Neural cell (in vitro differentiated cells): ENCODE data around the gene FKBP2. TPM values are rescaled to one million over a fixed set of nuclear protein-coding genes. Genes with fewer than 3 reads are reported as not detected.

Experiments
- H2AFZ ChIP-seq: fragments of 200-600, 300-800 bp; sonication (generic), shearing (Covaris generic); 2 replicates; pipeline ENCODE4 v1.6.0; 2014; ENCODE audit warnings: low read depth, mild to moderate bottlenecking, antibody characterized with exemption, low read length, moderate library complexity
- H3F3A ChIP-seq: fragments of 200-600 bp; shearing (Covaris generic); 2 replicates; pipeline ENCODE4 v1.6.1; 2016; ENCODE audit warnings: mild to moderate bottlenecking, moderate library complexity, mixed read lengths, antibody characterized with exemption, low read length; ENCODE audit not compliant: insufficient read depth, poor library complexity, severe bottlenecking
- H3K27ac ChIP-seq: fragments of 200-600, 300-800 bp; sonication (generic), shearing (Covaris generic); 2 replicates; pipeline ENCODE4 v1.5.1; 2014; ENCODE audit warnings: mild to moderate bottlenecking, low read length, moderate library complexity
- H3K27me3 ChIP-seq: fragments of 300-800, 200-600 bp; sonication (generic), shearing (Covaris generic); 2 replicates; pipeline ENCODE4 v1.6.0; 2014; ENCODE audit warnings: mild to moderate bottlenecking, low read depth, low read length, moderate library complexity; ENCODE audit not compliant: insufficient read depth
- H3K36me3 ChIP-seq: fragments of 300-800, 200-600 bp; sonication (generic), shearing (Covaris generic); 2 replicates; pipeline ENCODE4 v1.5.1; 2014; ENCODE audit warnings: mild to moderate bottlenecking, antibody characterized with exemption, low read length, moderate library complexity; ENCODE audit not compliant: insufficient read depth
- H3K4me2 ChIP-seq: fragments of 300-800, 200-600 bp; sonication (generic), shearing (Covaris generic); 2 replicates; pipeline ENCODE4 v1.6.0; 2014; ENCODE audit warnings: mild to moderate bottlenecking, low read length
- H3K4me3 ChIP-seq: fragments of 300-800, 200-600 bp; sonication (generic), shearing (Covaris generic); 2 replicates; pipeline ENCODE4 v1.5.1; 2014; ENCODE audit warnings: mild to moderate bottlenecking, low read length, moderate library complexity
- H3K79me2 ChIP-seq: fragments of 200-600 bp; shearing (Covaris generic); replicated peaks from 2 replicates; pipeline ENCODE4 v1.6.0; 2014; ENCODE audit warnings: mild to moderate bottlenecking, low read length, moderate library complexity; ENCODE audit not compliant: insufficient read depth
- H3K9ac ChIP-seq: fragments of 300-800, 200-600 bp; sonication (generic), shearing (Covaris generic); 2 replicates; pipeline ENCODE4 v1.6.1; 2016; ENCODE audit warnings: mild to moderate bottlenecking, low read length, mixed read lengths
- H3K9me2 ChIP-seq: fragments of 200-600 bp; shearing (Covaris generic); 2 replicates; pipeline ENCODE4 v1.6.1; 2016; ENCODE audit warnings: mild to moderate bottlenecking, low read length, mixed read lengths; ENCODE audit not compliant: insufficient read depth
- H3K9me3 ChIP-seq: fragments of 200-600, 300-800 bp; sonication (generic), shearing (Covaris generic); 2 replicates; pipeline ENCODE4 v1.6.1; 2016; ENCODE audit warnings: mild to moderate bottlenecking, mixed run types, low read length, moderate library complexity, mixed read lengths
- H4K20me1 ChIP-seq: fragments of 200-600 bp; shearing (Covaris generic); 2 replicates; pipeline ENCODE4 v1.6.1; 2016; ENCODE audit warnings: mild to moderate bottlenecking, mixed run types; ENCODE audit not compliant: insufficient read depth
- CTCF ChIP-seq: fragments of 450-650 bp; IDR thresholded peaks from 2 replicates; pipeline ENCODE4 v1.5.1; 2014; ENCODE audit warnings: antibody characterized with exemption, mild to moderate bottlenecking, moderate library complexity; ENCODE audit not compliant: poor library complexity, severe bottlenecking
- EP300 ChIP-seq: fragments of 450-650 bp; conservative IDR thresholded peaks from 2 replicates; pipeline ENCODE4 v1.6.1; 2014; ENCODE audit warnings: antibody characterized with exemption, mild to moderate bottlenecking, moderate library complexity; ENCODE audit not compliant: poor library complexity, severe bottlenecking
- EZH2 ChIP-seq: fragments of 200-600, 300-800 bp; shearing (Covaris generic), sonication (generic); IDR thresholded peaks from 2 replicates; pipeline ENCODE4 v1.6.1; 2014; ENCODE audit warnings: antibody characterized with exemption, low read length, borderline replicate concordance, mild to moderate bottlenecking; ENCODE audit not compliant: insufficient read depth, poor library complexity, severe bottlenecking
- MXI1 ChIP-seq: fragments of 450-650 bp; conservative IDR thresholded peaks from 2 replicates; pipeline ENCODE4 v1.6.1; 2014; ENCODE audit warnings: antibody characterized with exemption, mild to moderate bottlenecking; ENCODE audit not compliant: poor library complexity, severe bottlenecking
- POLR2AphosphoS5 ChIP-seq: IDR thresholded peaks from 2 replicates; pipeline ENCODE4 v1.6.1; 2012
- RAD21 ChIP-seq: fragments of 450-650 bp; conservative IDR thresholded peaks from 2 replicates; pipeline ENCODE4 v1.6.1; 2014; ENCODE audit warnings: antibody characterized with exemption, mild to moderate bottlenecking, moderate library complexity
- SMC3 ChIP-seq: fragments of 450-650 bp; conservative IDR thresholded peaks from 2 replicates; pipeline ENCODE4 v1.6.1; 2014; ENCODE audit warnings: antibody characterized with exemption, mild to moderate bottlenecking, moderate library complexity; ENCODE audit not compliant: poor library complexity
- TAF1 ChIP-seq: IDR thresholded peaks from 2 replicates; pipeline ENCODE4 v1.6.1; 2012; ENCODE audit warnings: low read depth
- polyA plus RNA-seq: library from polyadenylated mRNA; depleted of rRNA; stranded (reverse); fragments of >200 nt; gene quantifications from 2 replicates; pipeline ENCODE4 v1.2.3, GENCODE V29; 2014
- TF ChIP-seq, protein P1 (sequence below): IDR thresholded peaks from 2 replicates; pipeline ENCODE4 v1.6.1; 2012; ENCODE audit warnings: borderline replicate concordance

Gene FKBP2
- polyA plus RNA-seq, 1 donor from 2014 or later: 47.4 TPM

GRCh38 chr11:64247729-64248531 is 7.0 kb downstream of the FKBP2 start:
- Histone ChIP-seq H2AFZ (no peak overlapping the region), H3K9me3 (no peaks in the 10 kb centered on the region), H3K4me3 (peak overlapping the region; percentile 84), H3K9me2 (no peaks in the 10 kb centered on the region), H3K4me2 (no peak overlapping the region), H3K27ac (no peak overlapping the region), H3K79me2 (peaks cover 13% of the 10 kb centered on the region), H3K36me3 (no peaks in the 10 kb centered on the region), H3F3A (no peaks in the 10 kb centered on the region), H3K27me3 (peaks cover 8% of the 10 kb centered on the region), H4K20me1 (no peaks in the 10 kb centered on the region), H3K9ac (peak overlapping the region; percentile 85)
- TF ChIP-seq, protein P1, sequence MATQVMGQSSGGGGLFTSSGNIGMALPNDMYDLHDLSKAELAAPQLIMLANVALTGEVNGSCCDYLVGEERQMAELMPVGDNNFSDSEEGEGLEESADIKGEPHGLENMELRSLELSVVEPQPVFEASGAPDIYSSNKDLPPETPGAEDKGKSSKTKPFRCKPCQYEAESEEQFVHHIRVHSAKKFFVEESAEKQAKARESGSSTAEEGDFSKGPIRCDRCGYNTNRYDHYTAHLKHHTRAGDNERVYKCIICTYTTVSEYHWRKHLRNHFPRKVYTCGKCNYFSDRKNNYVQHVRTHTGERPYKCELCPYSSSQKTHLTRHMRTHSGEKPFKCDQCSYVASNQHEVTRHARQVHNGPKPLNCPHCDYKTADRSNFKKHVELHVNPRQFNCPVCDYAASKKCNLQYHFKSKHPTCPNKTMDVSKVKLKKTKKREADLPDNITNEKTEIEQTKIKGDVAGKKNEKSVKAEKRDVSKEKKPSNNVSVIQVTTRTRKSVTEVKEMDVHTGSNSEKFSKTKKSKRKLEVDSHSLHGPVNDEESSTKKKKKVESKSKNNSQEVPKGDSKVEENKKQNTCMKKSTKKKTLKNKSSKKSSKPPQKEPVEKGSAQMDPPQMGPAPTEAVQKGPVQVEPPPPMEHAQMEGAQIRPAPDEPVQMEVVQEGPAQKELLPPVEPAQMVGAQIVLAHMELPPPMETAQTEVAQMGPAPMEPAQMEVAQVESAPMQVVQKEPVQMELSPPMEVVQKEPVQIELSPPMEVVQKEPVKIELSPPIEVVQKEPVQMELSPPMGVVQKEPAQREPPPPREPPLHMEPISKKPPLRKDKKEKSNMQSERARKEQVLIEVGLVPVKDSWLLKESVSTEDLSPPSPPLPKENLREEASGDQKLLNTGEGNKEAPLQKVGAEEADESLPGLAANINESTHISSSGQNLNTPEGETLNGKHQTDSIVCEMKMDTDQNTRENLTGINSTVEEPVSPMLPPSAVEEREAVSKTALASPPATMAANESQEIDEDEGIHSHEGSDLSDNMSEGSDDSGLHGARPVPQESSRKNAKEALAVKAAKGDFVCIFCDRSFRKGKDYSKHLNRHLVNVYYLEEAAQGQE: no peak
- peak; percentile 14 for TF ChIP-seq TAF1

DNA sequence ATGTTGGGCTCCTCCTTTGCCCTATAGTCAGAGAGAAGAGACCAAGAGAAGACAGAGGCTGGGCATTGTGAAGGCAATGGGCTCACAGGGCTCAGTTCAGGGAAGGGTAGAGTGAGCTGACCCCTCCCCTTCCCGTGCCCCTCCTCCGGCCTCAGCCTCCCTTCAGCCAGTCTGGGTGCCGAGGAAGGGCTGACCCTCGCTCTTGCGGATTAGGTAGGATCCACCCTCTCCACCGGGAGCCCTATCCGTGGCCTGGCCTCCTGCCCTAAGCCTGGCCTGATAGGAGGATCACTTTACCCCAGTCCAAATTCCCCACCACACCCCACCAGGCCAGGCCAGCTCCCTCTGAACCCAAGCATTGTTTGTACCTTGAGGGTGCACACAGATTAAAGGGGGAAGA is 7.7 kb downstream of the FKBP2 start:
- no peaks in the 10 kb centered on the region for H3K36me3 ChIP-seq
- H3K4me3 ChIP-seq: no peak overlapping the region
- no peaks in the 10 kb centered on the region for H3K9me3 ChIP-seq
- no peak overlapping the region for H3K4me2 ChIP-seq
- no peak overlapping the region for H3K9ac ChIP-seq
- H3K27me3 ChIP-seq: peaks cover 8% of the 10 kb centered on the region
- H3K79me2 ChIP-seq: peaks cover 13% of the 10 kb centered on the region
- no peak for TF ChIP-seq CTCF
- TF ChIP-seq SMC3: no peak
- TF ChIP-seq RAD21: no peak
- TF ChIP-seq, protein P1: no peak
- no peak for TF ChIP-seq TAF1
- TF ChIP-seq POLR2AphosphoS5: no peak
- TF ChIP-seq MXI1: no peak
- TF ChIP-seq EZH2: no peak
- no peak for TF ChIP-seq EP300
- H3K27ac ChIP-seq: no peak overlapping the region
- no peaks in the 10 kb centered on the region for H3F3A ChIP-seq
- H2AFZ ChIP-seq: no peak overlapping the region
- H3K9me2 ChIP-seq: no peaks in the 10 kb centered on the region
- H4K20me1 ChIP-seq: no peaks in the 10 kb centered on the region
